Measurements from ENCODE around the gene GPR132. TPM values are rescaled to one million over a fixed set of nuclear protein-coding genes. Genes with fewer than 3 reads are reported as not detected.

Gene GPR132
- total RNA-seq, 2 donors from 2014 or later: 0.27 to 3.3 TPM

DNA sequence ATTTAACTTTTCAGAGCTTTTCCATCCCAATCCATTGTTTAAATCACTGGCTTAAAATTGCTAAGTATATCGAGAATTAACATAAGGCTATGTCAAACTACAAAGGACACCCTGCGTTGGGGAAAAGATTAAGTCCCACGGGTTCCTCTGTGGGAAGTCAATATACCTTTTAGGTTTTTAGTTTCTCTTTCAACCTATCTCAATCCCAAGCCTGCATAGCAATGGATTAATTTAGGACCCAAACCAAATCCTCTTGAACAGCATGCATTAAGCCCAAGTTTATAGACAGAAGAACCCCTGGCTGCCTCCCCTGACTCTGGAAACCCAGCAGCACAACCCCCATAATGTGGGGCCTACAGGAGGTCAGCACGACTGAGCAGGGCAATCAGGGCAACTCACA, 50.6 kb downstream of the GPR132 start:
- no peaks in the 10 kb centered on the region for H3K9me3 ChIP-seq (ENCODE audit: control insufficient read depth, low read length)
- no peak overlapping the region for H3K4me3 ChIP-seq (ENCODE audit: low read length)
- Mint-ChIP-seq H3K27me3 (ENCODE audit: insufficient read depth) (no peaks in the 10 kb centered on the region), H3K36me3 (ENCODE audit: low read depth) (peaks cover 45% of the 10 kb centered on the region), H3K4me1 (peaks cover 45% of the 10 kb centered on the region), H3K27ac (no peak overlapping the region), H3K9me3 (no peaks in the 10 kb centered on the region), H3K4me3 (no peak overlapping the region)
- no peaks in the 10 kb centered on the region for H3K27me3 ChIP-seq (ENCODE audit: control insufficient read depth, insufficient read depth, low read length, poor library complexity, severe bottlenecking)
- peaks cover 49% of the 10 kb centered on the region for H3K36me3 ChIP-seq (ENCODE audit: control insufficient read depth, insufficient read depth, low read length)
- no peak overlapping the region for H3K9ac ChIP-seq (ENCODE audit: extremely low read depth, low read length, poor library complexity, severe bottlenecking)
- H3K27ac ChIP-seq (ENCODE audit: low read depth, low read length): no peak overlapping the region
- no peak for DNase-seq
- WGBS, 2 experiments (ENCODE audit: insufficient coverage in 1 of 2, insufficient read length in 1 of 2): 80 to 87% methylated on average over 3 to 4 of the region's 4 CpGs
- TF ChIP-seq, protein P1, sequence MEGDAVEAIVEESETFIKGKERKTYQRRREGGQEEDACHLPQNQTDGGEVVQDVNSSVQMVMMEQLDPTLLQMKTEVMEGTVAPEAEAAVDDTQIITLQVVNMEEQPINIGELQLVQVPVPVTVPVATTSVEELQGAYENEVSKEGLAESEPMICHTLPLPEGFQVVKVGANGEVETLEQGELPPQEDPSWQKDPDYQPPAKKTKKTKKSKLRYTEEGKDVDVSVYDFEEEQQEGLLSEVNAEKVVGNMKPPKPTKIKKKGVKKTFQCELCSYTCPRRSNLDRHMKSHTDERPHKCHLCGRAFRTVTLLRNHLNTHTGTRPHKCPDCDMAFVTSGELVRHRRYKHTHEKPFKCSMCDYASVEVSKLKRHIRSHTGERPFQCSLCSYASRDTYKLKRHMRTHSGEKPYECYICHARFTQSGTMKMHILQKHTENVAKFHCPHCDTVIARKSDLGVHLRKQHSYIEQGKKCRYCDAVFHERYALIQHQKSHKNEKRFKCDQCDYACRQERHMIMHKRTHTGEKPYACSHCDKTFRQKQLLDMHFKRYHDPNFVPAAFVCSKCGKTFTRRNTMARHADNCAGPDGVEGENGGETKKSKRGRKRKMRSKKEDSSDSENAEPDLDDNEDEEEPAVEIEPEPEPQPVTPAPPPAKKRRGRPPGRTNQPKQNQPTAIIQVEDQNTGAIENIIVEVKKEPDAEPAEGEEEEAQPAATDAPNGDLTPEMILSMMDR (conservative IDR thresholded peaks at IDR 0.05): no peak
- H3K4me1 ChIP-seq (ENCODE audit: control insufficient read depth, insufficient read depth, low read length): peaks cover 10% of the 10 kb centered on the region

- DNase-seq: no peak
- no peak overlapping the region for H3K4me3 Mint-ChIP-seq
- WGBS, 2 experiments (ENCODE audit: insufficient coverage in 1 of 2, insufficient read length in 1 of 2): 92 to 94% methylated on average over 6 to 9 of the region's 9 CpGs
- H3K4me1 ChIP-seq (ENCODE audit: control insufficient read depth, insufficient read depth, low read length): peaks cover 6% of the 10 kb centered on the region
- H3K27ac ChIP-seq (ENCODE audit: low read depth, low read length): no peak overlapping the region
- H3K4me3 ChIP-seq (ENCODE audit: low read length): no peak overlapping the region
- H3K4me1 Mint-ChIP-seq: peaks cover 39% of the 10 kb centered on the region
- TF ChIP-seq, protein P1 (conservative IDR thresholded peaks at IDR 0.05): no peak
- peaks cover 46% of the 10 kb centered on the region for H3K36me3 Mint-ChIP-seq (ENCODE audit: low read depth)
- no peaks in the 10 kb centered on the region for H3K27me3 ChIP-seq (ENCODE audit: control insufficient read depth, insufficient read depth, low read length, poor library complexity, severe bottlenecking)
- H3K9me3 ChIP-seq (ENCODE audit: control insufficient read depth, low read length): no peaks in the 10 kb centered on the region
- H3K36me3 ChIP-seq (ENCODE audit: control insufficient read depth, insufficient read depth, low read length): peaks cover 52% of the 10 kb centered on the region
- H3K27me3 Mint-ChIP-seq (ENCODE audit: insufficient read depth): no peaks in the 10 kb centered on the region
- no peak overlapping the region for H3K9ac ChIP-seq (ENCODE audit: extremely low read depth, low read length, poor library complexity, severe bottlenecking)
- H3K9me3 Mint-ChIP-seq: no peaks in the 10 kb centered on the region
- no peak overlapping the region for H3K27ac Mint-ChIP-seq
Measured at GRCh38 chr14:105014032-105014431, 51.2 kb downstream of the GPR132 start.

DNA sequence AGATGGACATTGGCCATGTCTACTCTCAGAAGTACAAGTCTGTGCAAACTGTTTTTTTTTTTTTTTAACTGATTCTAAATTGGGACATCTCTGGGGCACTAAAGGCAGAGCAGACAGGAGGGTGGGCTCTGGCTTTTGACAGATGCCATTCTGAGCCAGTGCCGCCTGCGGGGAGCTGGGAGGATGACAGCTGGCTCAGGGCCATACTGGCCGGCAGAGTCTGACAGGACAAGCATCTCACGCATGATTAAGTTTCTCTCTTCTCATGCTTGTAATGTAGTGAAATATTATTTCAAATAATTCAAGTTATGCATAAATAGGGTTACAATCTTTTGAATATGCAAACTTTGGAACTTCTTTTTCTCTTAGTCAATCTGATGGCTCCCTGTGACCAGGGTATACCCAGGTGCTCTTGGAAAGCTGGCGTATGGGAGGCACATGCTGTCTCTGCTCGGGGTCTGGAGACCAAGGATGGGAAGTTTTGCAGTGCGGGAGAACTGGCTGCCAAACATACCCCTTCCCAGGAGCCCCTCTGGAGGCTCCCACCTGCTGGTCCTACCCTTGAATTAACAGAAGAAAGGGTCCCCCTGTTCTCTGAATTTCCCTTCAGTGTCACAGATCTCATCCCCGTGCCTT, 52.0 kb downstream of the GPR132 start:
- Mint-ChIP-seq H3K27me3 (ENCODE audit: insufficient read depth) (no peaks in the 10 kb centered on the region), H3K4me1 (peaks cover 34% of the 10 kb centered on the region), H3K9me3 (no peaks in the 10 kb centered on the region), H3K36me3 (ENCODE audit: low read depth) (peaks cover 44% of the 10 kb centered on the region), H3K27ac (no peak overlapping the region), H3K4me3 (no peak overlapping the region)
- Histone ChIP-seq H3K4me1 (ENCODE audit: control insufficient read depth, insufficient read depth, low read length) (peaks cover 5% of the 10 kb centered on the region), H3K9ac (ENCODE audit: extremely low read depth, low read length, poor library complexity, severe bottlenecking) (no peak overlapping the region), H3K9me3 (ENCODE audit: control insufficient read depth, low read length) (no peaks in the 10 kb centered on the region), H3K36me3 (ENCODE audit: control insufficient read depth, insufficient read depth, low read length) (peaks cover 54% of the 10 kb centered on the region), H3K4me3 (ENCODE audit: low read length) (no peak overlapping the region), H3K27ac (ENCODE audit: low read depth, low read length) (no peak overlapping the region), H3K27me3 (ENCODE audit: control insufficient read depth, insufficient read depth, low read length, poor library complexity, severe bottlenecking) (no peaks in the 10 kb centered on the region)
- no peak for DNase-seq
- TF ChIP-seq, protein P1 (conservative IDR thresholded peaks at IDR 0.05): no peak
- WGBS, 2 experiments (ENCODE audit: insufficient coverage in 1 of 2, insufficient read length in 1 of 2): 93 to 96% methylated on average over 6 to 8 of the region's 8 CpGs
